HEK293 (cell line): Measurements from ENCODE around the gene RTN4RL2.

ENCODE experiments used
- AEBP2 ChIP-seq: fragments of 450-650 bp; formaldehyde crosslinking; IDR thresholded peaks from 2 replicates; pipeline ENCODE4 v1.5.1; 2016; ENCODE audit warnings: missing biosample characterization, missing genetic modification characterization, borderline replicate concordance
- BCL11B ChIP-seq: fragments of 450-650 bp; formaldehyde crosslinking; IDR thresholded peaks from 2 replicates; pipeline ENCODE4 v1.5.1; 2016; ENCODE audit warnings: low read depth, missing biosample characterization, missing genetic modification characterization
- EGR2 ChIP-seq: fragments of 450-650 bp; formaldehyde crosslinking; IDR thresholded peaks from 2 replicates; pipeline ENCODE4 v1.5.1; 2016; ENCODE audit warnings: low read depth, missing biosample characterization, missing genetic modification characterization
- INSM2 ChIP-seq: fragments of 450-650 bp; formaldehyde crosslinking; IDR thresholded peaks from 2 replicates; pipeline ENCODE4 v1.5.1; 2016; ENCODE audit warnings: missing biosample characterization, missing genetic modification characterization
- KLF10 ChIP-seq: fragments of 450-650 bp; IDR thresholded peaks from 2 replicates; pipeline ENCODE4 v1.5.1; 2018; ENCODE audit warnings: missing biosample characterization, mild to moderate bottlenecking, missing genetic modification characterization
- KLF8 ChIP-seq: fragments of 450-650 bp; formaldehyde crosslinking; IDR thresholded peaks from 2 replicates; pipeline ENCODE4 v1.5.1; 2016; ENCODE audit warnings: missing biosample characterization, missing genetic modification characterization
- RBAK ChIP-seq: fragments of 450-650 bp; formaldehyde crosslinking; IDR thresholded peaks from 2 replicates; pipeline ENCODE4 v1.5.1; 2016; ENCODE audit warnings: missing biosample characterization, missing genetic modification characterization
- SETDB1 ChIP-seq: IDR thresholded peaks from one replicate; pipeline ENCODE4 v1.6.1; 2017; ENCODE audit warnings: mild to moderate bottlenecking, low read length, moderate library complexity, mixed read lengths; ENCODE audit not compliant: insufficient read length
- SP2 ChIP-seq: fragments of 450-650 bp; formaldehyde crosslinking; IDR thresholded peaks from 2 replicates; pipeline ENCODE4 v1.5.1; 2016; ENCODE audit warnings: missing biosample characterization, missing genetic modification characterization
- SP3 ChIP-seq: fragments of 450-650 bp; formaldehyde crosslinking; IDR thresholded peaks from 2 replicates; pipeline ENCODE4 v1.5.1; 2016; ENCODE audit warnings: missing biosample characterization, missing genetic modification characterization
- TSHZ1 ChIP-seq: fragments of 450-650 bp; formaldehyde crosslinking; IDR thresholded peaks from 2 replicates; pipeline ENCODE4 v1.5.1; 2016; ENCODE audit warnings: missing biosample characterization, missing genetic modification characterization, borderline replicate concordance
- ZNF174 ChIP-seq: fragments of 450-650 bp; formaldehyde crosslinking; IDR thresholded peaks from 2 replicates; pipeline ENCODE4 v1.5.0; 2017; ENCODE audit warnings: missing biosample characterization, mild to moderate bottlenecking, missing genetic modification characterization
- ZNF18 ChIP-seq: fragments of 450-650 bp; formaldehyde crosslinking; IDR thresholded peaks from 2 replicates; pipeline ENCODE4 v1.5.1; 2016; ENCODE audit warnings: missing biosample characterization, missing genetic modification characterization
- ZNF211 ChIP-seq: fragments of 450-650 bp; formaldehyde crosslinking; IDR thresholded peaks from 2 replicates; pipeline ENCODE4 v1.5.1; 2016; ENCODE audit warnings: low read depth, missing biosample characterization, missing genetic modification characterization
- ZNF248 ChIP-seq: fragments of 450-650 bp; formaldehyde crosslinking; IDR thresholded peaks from 2 replicates; pipeline ENCODE4 v1.5.1; 2017; ENCODE audit warnings: missing biosample characterization, missing genetic modification characterization
- ZNF292 ChIP-seq: fragments of 450-650 bp; formaldehyde crosslinking; IDR thresholded peaks from 2 replicates; pipeline ENCODE4 v1.5.1; 2016; ENCODE audit warnings: low read depth, missing biosample characterization, missing genetic modification characterization, borderline replicate concordance
- ZNF354C ChIP-seq: fragments of 450-650 bp; formaldehyde crosslinking; IDR thresholded peaks from 2 replicates; pipeline ENCODE4 v1.5.1; 2016; ENCODE audit warnings: missing biosample characterization, missing genetic modification characterization, low read depth, borderline replicate concordance
- ZNF48 ChIP-seq: fragments of 450-650 bp; formaldehyde crosslinking; IDR thresholded peaks from 2 replicates; pipeline ENCODE4 v1.5.1; 2016; ENCODE audit warnings: missing biosample characterization, missing genetic modification characterization
- ZNF501 ChIP-seq: fragments of 450-650 bp; formaldehyde crosslinking; IDR thresholded peaks from 2 replicates; pipeline ENCODE4 v1.5.1; 2016; ENCODE audit warnings: missing biosample characterization, missing genetic modification characterization
- ZNF513 ChIP-seq: fragments of 450-650 bp; IDR thresholded peaks from 2 replicates; pipeline ENCODE4 v1.5.1; 2018; ENCODE audit warnings: missing biosample characterization, missing genetic modification characterization
- ZNF768 ChIP-seq: fragments of 450-650 bp; formaldehyde crosslinking; IDR thresholded peaks from 2 replicates; pipeline ENCODE4 v1.5.1; 2018; ENCODE audit warnings: missing biosample characterization, mild to moderate bottlenecking, missing genetic modification characterization
- ZXDB ChIP-seq: fragments of 450-650 bp; formaldehyde crosslinking; IDR thresholded peaks from 2 replicates; pipeline ENCODE4 v1.5.1; 2016; ENCODE audit warnings: missing biosample characterization, missing genetic modification characterization

RTN4RL2 gene

GRCh38 chr11:57499413-57499982 is 39.2 kb downstream of the RTN4RL2 start (continued):
- no peak for TF ChIP-seq TSHZ1 (tag by site-specific recombination)
- TF ChIP-seq BCL11B (tag by site-specific recombination): 0 out of 2 replicates have a peak, but pooled peaks have one; percentile 21
- no peak for TF ChIP-seq ZNF768 (tag by site-specific recombination)
- peak; percentile 24; the same call in 1 of the 2 replicates for TF ChIP-seq KLF8 (tag by site-specific recombination)
- TF ChIP-seq ZXDB: no peak
- TF ChIP-seq SETDB1: no peak
- no peak for TF ChIP-seq RBAK (tag by site-specific recombination)
- no peak for TF ChIP-seq ZNF513
- no peak for TF ChIP-seq ZNF248 (tag by site-specific recombination)
- TF ChIP-seq AEBP2 (tag by site-specific recombination): no peak
- no peak for TF ChIP-seq ZNF174 (tag by site-specific recombination)
- TF ChIP-seq ZNF292 (tag by site-specific recombination): no peak
- peak; percentile 85 for TF ChIP-seq SP3 (tag by site-specific recombination)
- TF ChIP-seq ZNF48: no peak
- peak; percentile 91 for TF ChIP-seq SP2
- TF ChIP-seq EGR2 (tag by site-specific recombination): no peak
- TF ChIP-seq INSM2: no peak
- TF ChIP-seq KLF10 (tag by site-specific recombination): peak; percentile 96
- TF ChIP-seq ZNF211: no peak
- no peak for TF ChIP-seq ZNF18 (tag by site-specific recombination)
- TF ChIP-seq ZNF501 (tag by site-specific recombination): no peak
- TF ChIP-seq ZNF354C (tag by site-specific recombination): no peak
- TF ChIP-seq, all 188 proteins: peak for 23
